GM12875 (cell line): ENCODE results near the gene STAC2.

Experiments used
- H3K4me3 ChIP-seq: one replicate; pipeline ENCODE4 v1.5.1; 2011; ENCODE audit warnings: low read depth, low read length, control low read depth
- CTCF ChIP-seq: IDR thresholded peaks from 2 replicates; pipeline ENCODE4 v1.5.1; 2011; ENCODE audit warnings: low read depth, mild to moderate bottlenecking, control low read depth, inconsistent platforms, low read length, moderate library complexity, borderline replicate concordance; ENCODE audit not compliant: insufficient read depth

Gene STAC2

GRCh38 chr17:39223907-39224777, 1.6 kb downstream of the STAC2 start:
- TF ChIP-seq CTCF, result no peak
- H3K4me3 ChIP-seq, result no peak overlapping the region

- no peak overlapping the region for H3K4me3 ChIP-seq
- TF ChIP-seq CTCF, result no peak
Observed at GRCh38 chr17:39222866-39223834, 2.6 kb downstream of the STAC2 start.

- no peak for TF ChIP-seq CTCF
- no peak overlapping the region for H3K4me3 ChIP-seq
Observed at GRCh38 chr17:39222151-39222550, 3.6 kb downstream of the STAC2 start.

GRCh38 chr17:39221572-39221971, 4.2 kb downstream of the STAC2 start:
- no peak for TF ChIP-seq CTCF
- no peak overlapping the region for H3K4me3 ChIP-seq

- TF ChIP-seq CTCF, result no peak
- H3K4me3 ChIP-seq, result no peak overlapping the region
Observed at GRCh38 chr17:39219647-39220154, 6.0 kb downstream of the STAC2 start.

GRCh38 chr17:39218906-39219305, 6.8 kb downstream of the STAC2 start:
- H3K4me3 ChIP-seq, result no peak overlapping the region
- no peak for TF ChIP-seq CTCF
